Putamen (tissue), 1 donor: ENCODE measurements around the gene MINK1.
A peak's percentile ranks its signal among the peaks of the same experiment; 100 is the strongest.
"Not testable (repeated sequence)": the region's sequence is repeated elsewhere in the genome, so short reads cannot be mapped to it uniquely, and the experiment has no call there.

Experiments
- DNase-seq: peaks from one replicate; pipeline ENCODE4 v3.0.0-alpha.2; 2016; ENCODE audit warnings: low spot score

Gene MINK1

DNA sequence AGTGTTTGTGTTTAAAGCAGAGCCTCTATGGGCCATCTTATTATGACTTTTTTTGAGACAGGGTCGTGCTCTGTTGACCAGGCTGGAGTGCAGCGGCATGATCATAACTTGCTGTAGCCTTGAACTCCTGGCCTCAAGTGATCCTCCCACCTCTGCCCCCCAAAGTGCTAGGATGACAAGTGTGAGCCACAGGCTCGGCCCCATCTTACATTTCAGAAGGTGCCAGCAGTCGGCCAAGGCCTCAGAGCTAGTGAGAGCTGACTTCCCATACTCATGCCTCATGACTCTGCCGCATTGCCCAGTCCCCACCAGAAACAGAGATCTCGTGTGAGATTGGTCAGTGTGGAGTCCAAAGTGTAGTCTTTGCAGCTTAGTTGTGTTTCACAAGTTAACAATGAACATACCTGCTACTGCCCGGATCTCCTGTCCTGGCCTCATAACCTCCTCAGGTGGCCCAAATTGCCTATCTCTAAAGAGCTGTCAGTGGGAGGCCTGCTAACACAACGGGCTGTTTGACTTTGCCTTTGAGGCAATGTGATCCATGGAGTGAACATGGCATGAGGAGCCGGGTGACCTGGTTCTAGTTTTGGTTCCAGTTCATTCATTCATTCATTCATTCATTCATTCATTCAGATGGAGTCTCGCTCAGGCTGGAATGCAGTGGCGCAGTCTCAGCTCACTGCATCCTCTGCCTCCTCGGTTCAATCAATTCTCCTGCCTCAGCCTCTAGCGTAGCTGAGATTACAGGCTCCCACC lies 13.7 kb downstream of the MINK1 start:
- DNase-seq = no peak

DNA sequence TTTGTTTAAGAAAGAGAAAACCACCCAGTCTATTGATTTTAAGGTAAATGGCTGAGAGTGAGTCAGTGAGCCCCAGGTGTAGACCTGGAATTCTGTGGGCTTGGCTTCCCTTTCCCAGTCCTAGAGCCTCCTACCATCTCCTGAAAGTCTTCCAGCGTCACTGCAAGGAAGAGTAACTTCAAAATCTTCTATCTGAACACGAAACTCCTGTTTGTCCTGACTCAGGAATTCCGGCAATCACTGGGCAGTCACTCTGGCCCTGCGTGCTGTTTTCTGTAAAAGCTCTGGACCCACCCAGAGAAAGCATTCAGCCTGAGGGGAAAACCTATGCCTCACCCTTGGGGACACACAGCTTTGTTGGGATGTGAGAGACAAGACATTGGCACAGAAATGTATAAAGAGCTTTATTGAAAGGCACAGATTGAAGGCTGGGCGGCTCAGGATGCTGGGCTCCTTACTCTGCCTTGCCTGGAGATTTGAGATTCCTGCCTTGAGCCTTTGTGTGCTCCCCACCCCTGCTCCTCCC lies 15.9 kb downstream of the MINK1 start:
- DNase-seq = no peak

DNA sequence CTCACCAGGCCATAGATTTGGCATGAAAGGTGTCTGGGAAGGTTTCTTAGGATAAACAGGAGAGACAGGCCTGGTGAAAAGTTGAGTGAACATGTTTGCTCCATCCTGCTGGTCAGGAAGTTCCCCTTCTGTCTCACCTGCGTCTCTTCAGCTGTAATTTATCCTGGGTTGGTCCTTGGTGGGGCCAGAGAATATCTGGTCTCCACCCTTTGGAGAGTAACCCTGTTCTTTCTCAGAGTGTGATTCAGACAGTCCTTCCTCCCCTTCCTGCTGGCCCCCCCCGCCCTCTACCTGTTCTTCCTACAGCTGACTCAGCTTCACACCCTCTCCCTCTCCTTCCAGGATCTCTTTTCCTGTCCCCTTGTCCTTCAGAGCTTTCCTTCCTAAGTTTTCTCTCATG lies 17.1 kb downstream of the MINK1 start:
- no peak for DNase-seq

DNA sequence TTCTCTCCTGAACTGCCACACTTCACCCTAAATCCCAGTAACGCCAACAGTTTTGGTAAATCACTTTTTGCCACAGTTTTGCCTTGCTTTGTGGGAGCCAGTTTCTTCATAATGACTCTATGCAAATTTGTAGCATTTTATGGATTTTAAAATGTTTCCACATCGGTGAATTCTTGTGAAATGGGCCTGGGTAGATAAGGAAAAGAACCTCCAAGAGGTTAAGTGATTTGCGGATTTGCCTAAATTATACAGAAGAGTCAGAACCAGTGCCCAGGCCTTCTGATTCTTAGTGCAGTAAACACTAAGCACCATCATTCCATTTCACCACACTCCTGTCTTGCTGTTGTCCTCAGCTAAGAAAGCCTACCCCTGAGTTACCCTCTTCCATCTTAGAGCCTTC lies 17.9 kb downstream of the MINK1 start:
- DNase-seq = no peak

DNA sequence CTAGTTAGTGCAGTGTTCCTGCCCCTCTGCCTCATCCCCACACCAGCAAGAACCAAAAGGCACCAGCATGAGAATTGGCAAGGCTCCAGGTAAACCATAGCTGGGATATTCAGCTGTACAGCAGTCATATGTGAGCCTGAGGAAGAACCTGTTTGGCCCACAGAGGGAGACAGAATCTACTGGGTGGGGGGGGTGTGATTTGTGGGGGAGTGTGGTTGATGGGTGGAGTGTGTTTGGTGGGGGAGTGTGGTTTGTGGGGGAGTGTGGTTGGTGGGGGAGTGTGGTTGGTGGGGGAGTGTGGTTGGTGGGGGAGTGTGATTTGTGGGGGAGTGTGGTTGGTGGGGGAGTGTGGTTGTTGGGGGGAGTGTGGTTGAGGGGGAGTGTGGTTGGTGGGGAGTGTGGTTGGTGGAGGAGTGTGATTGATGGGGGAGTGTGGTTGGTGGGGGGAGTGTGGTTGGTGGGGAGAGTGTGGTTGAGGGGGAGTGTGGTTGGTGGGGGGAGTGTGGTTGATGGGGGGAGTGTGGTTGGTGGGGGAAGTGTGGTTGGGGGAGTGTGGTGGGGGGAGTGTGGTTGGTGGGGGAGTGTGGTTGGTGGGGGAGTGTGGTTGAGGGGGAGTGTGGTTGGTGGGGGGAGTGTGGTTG lies 19.5 kb downstream of the MINK1 start:
- no peak for DNase-seq

DNA sequence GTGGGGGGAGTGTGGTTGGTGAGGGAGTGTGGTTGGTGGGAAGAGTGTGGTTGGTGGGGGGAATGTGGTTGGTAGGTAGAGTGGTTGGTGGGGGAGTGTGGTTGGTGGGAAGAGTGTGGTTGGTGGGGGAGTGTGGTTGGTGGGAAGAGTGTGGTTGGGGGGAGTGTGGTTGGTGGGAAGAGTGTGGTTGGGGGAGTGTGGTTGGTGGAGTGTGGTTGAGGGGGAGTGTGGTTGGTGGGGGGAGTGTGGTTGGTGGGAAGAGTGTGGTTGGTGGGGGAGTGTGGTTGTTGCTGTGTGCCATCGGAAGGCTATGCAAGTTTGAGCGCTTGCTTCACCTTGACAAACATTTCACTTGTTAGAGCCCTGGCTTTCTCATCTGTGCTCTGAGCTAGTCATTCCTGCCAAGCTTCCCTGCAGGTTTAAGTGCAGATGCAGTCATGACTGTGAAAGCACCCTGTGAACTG lies 20.1 kb downstream of the MINK1 start:
- DNase-seq = no peak

DNA sequence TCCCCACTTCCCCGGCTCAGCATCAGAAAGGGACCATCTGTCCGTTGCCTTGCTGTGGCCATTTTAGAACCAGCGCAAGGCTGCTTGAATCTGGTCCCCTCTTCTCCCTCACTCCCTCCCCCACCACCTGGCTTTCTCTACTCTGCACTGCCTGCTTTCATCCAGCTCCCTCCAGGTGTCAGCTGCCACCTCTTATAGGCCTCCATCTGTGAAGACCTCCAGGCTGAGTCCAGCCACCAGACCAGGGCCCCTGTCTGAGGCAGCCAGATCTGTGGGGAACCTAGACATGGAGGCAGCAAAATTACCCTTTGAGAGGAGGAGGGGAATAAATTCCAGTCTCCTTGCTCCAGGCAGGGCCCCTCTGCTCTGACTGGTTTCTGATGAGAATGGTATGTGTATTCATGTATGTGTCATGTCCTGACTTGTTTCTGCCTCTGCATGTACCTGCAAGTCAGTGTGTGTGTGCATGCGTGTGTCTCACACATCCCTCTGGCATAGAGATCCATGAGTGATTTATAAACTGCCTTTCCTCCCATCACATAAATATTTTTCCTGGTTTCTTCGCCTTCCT lies 21.1 kb downstream of the MINK1 start:
- no peak for DNase-seq

DNA sequence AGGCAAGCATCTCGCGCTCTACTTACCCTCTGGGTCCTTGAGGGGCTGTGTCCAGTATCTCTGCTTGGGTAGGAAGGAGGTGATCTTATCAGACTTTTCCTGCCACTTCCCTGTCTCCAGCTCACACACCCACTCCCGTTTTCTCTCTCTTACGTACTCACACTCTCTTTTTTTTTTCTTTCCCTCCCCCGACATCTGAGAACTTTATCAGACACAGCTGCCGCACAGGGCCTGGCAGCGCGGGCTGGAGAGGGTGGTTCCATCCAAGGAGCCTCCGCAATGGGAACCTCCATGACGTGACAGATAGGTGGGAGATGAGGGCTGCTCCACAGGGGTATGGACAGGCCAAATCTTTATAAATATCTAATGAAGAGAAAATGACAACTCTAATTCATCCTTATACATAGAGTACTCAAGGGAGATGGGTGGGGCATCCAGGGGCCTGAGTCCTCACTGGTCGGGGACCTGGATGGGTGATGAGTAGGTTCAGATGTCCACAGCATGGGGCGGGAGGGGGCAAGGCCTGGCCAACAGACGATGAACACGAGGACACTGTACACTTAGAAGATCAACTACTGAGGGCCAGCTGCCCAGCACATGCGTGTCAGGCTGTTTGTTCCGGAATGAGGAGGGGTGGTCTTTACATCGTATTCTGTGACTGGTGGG lies 23.3 kb downstream of the MINK1 start:
- no peak for DNase-seq

DNA sequence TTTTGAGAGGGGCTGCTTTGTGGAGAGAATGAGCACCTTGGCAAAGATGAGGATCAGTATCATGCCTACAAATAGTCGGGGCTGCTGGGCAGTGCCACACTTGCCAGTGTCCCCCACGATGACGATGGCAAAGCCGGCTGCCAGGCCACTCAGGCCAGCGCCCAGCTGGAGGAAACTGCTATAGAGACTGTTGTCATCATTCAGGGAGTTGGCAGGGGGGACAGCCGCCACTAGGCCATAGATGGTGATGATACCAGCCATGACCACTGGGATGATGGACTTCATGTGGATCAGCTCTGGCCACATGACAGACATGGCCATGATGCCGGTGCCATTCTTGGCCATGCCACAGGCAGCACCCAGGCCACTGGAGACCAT lies 23.8 kb downstream of the MINK1 start:
- DNase-seq = peak; percentile 83

DNA sequence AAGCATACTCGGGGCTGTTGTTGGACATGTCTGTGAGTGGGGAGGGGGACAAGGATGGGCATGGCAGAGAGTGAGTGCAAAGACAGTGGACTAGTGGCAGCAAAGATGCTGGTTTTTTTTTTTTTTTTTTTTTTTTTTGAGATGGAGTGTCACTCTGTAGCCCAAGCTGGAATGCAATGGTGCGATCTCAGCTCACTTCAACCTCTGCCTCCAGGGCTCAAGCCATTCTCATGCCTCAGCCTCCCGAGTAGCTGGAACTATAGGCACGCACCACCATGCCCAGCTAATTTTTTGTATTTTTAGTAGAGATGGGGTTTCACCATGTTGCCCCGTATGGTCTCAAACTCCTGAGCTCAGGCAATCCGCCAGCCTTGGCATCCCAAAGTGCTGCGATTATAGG lies 24.2 kb downstream of the MINK1 start:
- not testable (repeated sequence) for DNase-seq

DNA sequence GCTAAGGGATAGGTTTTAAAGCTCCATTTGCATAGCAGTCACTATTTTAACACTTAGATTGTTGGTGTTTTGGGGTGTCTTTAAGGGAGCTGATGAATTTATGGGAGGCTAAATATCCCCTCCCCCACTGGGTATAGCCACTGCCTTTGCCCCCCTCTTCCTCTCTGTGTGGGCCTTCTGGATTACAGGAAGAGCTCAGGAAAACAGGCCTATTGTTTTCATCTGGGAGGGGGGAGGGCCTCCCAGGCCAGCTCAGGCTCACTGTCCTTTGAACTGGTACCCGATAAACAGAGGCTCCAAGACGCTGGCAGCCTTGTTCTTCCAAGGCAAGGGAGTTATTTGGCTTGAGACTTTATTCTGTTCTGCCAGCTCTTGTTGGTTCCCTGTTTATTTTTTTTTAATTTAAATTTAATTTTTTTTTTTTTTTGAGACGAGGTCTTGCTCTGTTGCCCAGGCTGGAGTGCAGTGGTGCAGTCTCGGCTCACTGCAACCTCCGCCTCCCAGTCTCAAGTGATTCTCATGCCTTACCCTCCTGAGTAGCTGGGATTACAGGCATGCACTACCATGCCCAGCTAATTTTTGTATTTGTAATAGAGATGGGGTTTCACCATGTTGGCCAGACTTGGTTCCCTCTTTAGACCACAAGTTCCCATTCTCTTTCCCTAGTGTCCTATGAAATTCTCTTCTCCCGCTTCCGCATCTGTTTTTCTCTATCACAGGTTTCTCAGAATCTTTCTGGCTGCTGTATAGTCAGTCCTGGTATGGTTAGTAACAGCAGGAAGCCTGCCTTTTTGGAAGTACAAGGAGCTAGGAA lies 25.1 kb downstream of the MINK1 start:
- peak; percentile 94 for DNase-seq

DNA sequence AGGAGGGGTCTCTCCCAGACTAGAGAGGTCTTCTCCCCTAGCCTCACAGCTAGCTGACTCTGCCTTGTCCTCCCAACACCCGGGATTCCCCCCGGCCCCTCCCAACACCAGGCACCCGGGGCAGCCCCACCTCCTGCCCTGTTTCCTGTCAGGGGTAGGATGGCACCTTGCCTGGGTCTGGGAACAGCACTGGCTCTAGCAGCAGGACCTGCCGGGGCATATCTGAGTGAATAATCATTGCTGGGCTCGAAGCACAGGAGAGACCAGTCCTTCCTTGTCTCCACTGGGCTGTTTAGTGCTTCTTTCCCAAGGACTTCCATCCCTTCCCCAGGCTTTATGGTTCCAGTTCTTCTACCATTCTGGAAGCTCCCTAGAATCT lies 25.7 kb downstream of the MINK1 start:
- no peak for DNase-seq

DNA sequence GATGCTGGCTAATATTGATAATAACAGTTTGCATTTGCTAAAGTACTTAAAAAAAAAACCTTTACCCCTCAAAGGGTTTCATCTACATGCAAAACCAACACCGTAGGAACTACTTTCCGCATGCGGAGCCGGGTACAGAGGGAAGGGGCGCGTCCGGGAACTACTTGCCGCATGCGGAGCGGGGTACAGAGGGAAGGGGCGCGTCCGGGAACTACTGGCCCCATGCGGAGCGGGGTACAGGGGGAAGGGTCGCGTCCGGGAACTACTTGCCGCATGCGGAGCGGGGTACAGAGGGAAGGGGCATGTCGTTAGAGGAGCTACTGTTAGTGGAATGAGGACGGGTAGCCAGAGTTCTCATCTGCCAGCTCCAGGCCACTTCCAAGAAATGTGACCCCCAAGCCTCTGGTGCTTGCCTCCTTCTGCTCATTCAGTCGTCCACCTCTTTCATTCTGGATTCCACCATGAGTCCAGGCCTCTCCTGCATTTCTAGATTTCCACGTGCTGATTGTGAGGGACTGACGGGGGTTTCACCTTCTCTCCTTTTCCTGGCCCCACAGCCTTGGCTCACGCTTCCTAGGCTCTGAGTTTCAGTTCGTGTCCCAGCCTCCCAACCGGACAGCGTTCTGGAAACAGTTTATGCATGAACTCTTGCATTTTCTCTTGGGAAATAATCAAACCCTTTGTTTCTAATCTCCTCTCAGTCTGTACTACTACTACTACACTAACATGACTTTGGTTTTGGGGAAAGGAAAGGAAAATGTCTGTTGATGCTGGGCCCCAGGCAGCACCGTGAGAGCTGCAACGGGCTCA lies 26.9 kb downstream of the MINK1 start:
- DNase-seq = no peak

DNA sequence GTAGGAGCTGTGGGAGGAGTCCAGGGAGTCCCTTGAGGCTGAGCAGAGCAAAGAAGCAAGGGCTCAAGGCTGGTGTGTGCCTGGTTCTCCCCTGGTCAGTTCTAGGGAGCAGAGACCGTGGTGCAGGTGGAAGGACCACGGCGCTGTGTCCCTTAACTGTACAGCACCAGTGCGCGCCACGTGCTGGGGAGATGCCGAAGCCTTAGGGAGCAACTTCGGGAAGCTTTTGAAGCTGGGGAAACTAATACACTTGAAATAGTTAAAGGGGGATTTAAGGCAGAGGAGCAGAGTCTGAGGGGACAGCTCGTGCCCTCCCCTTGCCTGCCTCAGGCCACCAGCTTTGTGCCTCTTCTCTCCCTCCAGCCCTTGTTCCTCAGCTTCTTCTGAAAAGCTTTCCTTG lies 27.5 kb downstream of the MINK1 start:
- no peak for DNase-seq

DNA sequence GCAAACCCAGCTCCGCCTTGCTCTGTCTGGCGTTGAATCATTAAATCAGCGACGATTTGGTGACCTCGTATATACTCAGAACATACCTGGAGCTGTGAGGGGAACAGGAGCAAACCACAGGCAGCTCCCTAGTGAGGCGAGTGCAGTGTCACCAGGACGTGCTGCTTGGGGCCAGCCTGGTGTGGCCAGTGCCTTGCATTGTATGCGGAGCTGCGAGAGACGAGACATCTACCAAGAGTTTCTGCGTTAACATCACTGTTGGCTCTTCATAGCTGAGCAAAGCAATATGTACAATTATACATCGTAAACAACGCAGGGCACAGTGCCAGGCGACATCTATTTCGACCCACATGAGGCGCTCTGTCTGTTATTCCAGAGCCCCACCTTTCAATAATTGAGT lies 27.9 kb downstream of the MINK1 start:
- no peak for DNase-seq

DNA sequence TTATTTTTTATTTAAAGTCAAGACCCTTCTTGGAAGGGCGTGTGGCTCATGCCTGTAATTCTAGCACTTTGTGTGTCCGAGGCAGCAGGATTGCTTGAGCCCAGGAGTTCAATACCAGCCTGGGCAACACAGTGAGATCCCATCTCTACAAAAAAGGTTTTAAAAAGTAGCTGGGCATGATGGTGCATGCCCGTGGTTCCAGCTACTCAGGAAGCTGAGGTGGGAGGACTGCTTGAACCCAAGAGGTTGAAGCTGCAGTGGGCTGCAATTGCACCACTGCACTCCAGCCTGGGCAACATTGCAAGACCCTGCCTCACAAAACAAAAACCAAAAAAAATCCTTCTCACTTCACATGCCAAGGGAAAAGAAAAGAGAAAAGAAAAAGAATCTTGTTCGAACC lies 29.6 kb downstream of the MINK1 start:
- no peak for DNase-seq

DNA sequence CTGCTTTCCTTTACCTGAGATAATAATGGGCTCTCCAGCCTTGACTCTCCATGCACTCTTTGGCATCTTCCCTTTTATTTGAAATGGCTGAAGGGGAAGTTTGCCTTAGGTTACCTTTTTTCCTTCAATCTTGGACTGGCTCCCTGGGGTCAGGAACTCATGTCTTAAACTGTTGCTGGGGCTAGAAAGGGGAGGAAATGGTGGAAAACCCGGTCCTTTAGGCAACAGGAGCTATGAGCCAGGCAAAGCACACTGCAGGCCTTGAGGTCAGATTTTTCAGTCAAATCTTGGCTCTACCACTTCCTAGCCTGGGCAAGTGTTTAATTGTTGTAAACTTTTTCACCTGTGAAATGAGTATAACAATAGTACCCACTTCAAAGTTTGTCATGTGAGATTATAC lies 30.2 kb downstream of the MINK1 start:
- DNase-seq = no peak

DNA sequence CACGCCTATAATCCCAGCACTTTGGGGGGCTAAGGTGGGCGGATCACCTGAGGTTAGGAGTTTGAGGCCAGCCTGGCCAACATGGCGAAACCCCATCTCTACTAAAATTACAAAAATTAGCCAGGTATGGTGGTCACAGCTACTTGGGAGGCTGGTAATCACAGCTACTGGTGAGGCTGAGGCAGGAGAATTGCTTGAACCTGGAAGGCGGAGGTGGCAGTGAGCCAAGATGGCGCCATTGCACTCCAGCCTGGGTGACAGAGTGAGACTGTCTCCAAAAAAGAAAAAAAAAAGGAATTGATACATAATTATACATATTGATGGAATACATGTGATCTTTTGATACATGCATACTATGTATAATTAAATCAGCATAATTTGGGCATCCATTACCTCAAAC lies 34.4 kb downstream of the MINK1 start:
- DNase-seq = not testable (repeated sequence)

DNA sequence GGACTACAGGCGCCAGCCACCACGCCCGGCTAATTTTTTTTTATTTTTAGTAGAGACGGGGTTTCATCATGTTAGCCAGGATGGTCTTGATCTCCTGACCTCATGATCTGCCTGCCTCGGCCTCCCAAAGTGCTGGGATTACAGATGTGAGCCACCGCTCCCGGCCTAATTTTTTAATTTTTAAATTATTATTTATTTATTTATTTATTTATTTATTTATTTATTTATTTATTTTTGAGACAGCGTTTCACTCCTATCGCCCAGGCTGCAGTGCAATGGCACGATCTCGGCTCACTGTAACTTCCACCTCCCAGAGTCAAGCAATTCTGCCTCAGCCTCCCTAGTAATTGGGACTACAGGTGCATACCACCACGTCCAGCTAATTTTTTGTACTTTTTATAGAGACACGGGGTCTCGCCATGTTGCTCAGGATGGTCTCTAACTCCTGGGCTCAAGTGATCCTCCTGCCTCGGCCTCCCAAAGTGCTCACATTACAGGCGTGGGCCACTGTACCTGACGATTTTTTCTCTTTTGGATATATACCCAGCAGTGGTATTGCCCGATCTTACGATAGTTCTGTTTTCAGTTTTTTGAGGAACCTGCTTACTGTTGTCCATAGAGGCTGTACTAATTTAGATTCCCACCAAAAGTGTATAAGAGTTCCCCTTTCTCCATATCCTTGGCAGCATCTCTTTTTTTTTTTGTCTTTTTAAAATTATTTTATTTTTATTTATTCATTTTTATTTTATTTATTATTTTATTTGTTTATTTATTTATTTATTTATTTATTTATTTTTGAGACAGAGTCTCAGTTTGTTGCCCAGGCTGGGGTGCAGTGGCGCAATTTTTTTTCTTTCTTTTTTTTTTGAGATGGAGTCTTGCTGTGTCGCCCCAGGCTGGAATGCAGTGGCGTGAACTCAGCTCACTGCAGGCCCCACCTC lies 36.2 kb downstream of the MINK1 start:
- DNase-seq = not testable (repeated sequence)

DNA sequence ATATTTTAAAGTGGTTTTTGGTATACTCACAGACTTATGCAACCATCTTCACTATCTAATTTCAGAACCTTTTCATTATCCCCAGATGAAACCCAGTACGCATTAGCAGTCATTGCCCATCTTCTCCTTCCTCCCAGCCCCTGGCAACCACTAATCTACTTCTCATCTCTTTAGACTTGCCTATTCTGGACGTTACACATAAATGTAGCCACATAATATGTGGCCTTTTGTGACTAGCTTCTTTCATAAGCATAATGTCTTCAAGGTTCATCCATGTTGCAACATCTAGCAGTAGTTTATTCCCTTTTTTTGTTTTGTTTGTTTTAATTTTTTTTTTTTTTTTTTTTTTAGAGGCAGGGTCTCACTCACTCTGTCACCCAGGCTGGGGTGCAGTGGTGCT lies 37.7 kb downstream of the MINK1 start:
- DNase-seq = no peak
